ENCODE measurements around the gene EEF1A2.
A peak's percentile ranks its signal among the peaks of the same experiment; 100 is the strongest.

The EEF1A2 gene

DNA sequence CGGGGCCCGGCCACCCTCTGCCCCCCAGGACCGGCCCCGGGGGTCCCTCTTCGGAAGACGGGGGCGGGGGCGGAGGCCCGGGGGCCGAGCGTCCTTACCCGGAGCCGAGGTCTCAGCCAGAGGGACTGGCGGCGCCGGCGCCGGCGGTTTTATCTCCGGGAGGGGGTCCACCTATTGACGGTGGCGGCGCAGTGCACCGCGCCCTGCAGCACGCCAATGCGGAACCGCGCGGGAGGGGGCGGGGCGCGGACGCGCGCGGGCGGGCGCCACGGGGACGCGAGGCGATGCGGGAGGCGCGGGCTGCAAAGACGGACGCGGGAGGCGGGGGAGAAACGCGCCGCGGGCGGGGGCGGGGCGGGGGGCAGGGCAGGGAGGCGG lies at the start of gene EEF1A2:
Gene EEF1A2 (minus strand): TSS at position 124 of the 378 bp plus-strand sequence. CDS start 1,320 bp downstream, outside the sequence.
- peak in 1 of 2 donors; percentile 39 for DNase-seq (ENCODE audit: low read depth in 1 of 2, low spot score in 1 of 2)

DNA sequence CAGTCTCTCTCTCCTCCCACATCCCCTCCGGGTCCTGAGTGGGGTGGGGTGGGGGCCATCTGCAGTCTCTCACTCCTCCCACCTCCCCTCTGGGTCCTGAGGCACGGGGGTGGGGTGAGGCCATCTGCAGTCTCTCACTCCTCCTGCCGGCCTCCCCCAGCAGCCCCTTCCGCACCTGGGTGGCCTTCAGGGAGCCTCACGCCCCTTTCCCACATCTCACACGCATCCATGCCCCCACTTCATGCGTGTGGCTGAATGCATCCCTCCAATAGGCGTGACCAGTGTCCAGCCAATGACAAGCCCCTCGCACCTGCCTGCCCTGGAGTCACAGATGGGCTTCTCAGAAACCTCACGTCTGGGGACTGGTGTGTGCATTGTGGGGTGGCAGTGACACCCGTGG lies 49.7 kb upstream of the EEF1A2 start:
- no peak for DNase-seq (ENCODE audit: low read depth in 1 of 2, low spot score in 1 of 2)

DNA sequence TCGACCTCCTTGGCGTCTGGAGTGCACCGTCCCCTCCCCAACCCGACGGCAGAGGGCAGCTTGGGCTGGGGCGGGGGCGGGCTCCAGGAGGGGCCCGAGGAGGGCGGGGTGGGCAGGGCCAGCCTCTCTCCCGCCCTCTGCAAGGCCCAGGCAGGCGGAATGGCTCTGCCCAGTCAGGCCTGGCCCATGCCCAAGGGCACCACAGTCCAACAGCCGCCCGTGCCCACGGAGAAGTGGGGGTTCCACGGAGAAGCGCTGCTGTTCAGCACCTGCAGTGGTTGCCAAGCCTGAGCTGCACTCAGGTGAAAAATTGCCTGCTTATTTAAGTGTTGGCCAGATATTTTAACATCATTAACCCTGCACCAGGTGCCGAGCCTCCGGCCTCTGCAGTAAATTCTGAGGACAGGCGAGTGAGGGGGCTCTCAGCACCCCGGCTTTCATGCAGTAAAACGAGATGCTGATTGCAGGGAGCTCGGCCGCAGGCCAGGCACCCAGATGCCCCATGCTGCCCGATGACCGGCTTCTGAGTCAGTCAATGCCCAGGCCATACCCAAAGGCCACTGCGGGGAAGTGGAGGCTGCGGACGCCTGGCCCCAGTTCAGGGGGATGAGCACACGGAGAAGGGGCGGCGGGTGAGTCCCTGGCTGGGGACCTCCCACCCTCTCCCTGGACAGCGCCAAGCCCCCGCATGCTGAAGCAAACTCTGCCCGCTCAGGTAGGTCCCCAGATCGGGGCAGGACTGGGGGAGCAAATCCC lies 49.0 kb upstream of the EEF1A2 start, which contains the start of gene SRMS:
Gene SRMS (minus strand): TSS at position 25 of the 756 bp plus-strand sequence. CDS start 286 bp downstream, outside the sequence.
- DNase-seq (ENCODE audit: low read depth in 1 of 2, low spot score in 1 of 2) = no peak

DNA sequence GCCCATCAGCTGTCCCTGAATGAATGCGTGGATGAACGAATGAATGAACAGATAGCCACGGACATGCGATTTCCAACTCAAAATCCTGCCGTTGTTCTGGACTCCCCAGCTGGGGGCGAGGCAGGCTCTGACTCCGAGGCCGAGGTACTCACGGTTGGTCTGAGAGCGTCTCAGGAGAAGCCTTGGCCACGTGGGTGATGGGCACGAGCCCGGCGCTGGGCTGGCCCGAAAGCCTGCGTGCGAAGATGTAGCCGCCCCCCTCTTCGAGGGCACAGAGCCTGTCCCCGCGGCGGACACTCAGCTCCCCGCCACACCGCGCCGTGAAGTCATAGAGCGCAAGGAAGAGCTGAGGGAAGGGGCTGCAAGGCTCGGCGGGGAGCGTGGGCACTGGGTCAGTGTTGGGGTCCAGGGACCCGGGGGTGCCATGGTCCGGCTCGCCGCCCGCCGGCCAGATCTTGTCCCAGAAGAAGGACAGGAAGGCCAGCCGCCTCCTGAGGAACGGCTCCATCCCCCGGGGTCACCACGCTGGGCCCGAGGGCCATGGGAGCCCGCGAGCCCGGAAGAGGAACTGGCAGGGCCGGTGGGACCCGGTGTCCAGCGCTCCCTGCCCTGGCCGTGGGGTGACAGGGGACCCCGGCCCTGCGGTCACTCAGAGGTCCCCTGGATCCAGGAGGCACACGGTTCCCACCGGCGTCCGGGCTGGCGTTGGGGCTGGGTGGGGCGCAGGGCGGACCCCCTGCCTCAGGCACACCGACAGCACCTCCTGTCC lies 48.3 kb upstream of the EEF1A2 start:
- no peak for DNase-seq (ENCODE audit: low read depth in 1 of 2, low spot score in 1 of 2)

DNA sequence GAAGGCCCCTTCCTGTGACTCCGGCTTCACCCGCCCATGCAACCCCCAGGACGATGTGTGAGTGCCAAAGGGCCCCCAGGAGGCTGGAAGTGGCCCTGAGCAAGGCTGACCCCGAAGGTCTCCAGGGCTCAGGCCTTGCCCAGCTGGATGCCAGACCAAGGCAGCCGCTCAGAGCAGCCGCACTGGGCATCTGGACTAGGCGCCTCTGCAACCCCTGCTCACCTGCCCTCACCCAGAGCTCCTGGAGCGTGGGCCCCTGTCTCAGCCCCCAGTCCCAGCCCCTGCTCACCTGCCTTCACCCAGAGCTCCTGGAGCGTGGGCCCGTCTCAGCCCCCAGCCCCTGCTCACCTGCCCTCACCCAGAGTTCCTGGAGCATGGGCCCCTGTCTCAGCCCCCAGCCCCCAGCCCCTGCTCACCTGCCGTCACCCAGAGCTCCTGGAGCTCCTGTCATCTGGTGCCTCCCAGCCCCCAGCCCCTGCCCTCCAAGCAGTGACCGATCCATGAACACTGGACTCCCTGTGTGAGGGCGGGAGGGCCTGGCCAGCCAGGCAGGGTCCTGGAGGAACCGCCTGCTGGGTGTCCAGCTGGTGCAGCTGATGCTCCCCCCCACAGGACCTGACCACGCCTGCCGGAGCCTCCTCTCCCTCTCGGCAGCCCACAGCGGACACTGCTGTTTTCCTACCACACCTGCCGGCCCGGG lies 47.5 kb upstream of the EEF1A2 start:
- no peak for DNase-seq (ENCODE audit: low read depth in 1 of 2, low spot score in 1 of 2)

DNA sequence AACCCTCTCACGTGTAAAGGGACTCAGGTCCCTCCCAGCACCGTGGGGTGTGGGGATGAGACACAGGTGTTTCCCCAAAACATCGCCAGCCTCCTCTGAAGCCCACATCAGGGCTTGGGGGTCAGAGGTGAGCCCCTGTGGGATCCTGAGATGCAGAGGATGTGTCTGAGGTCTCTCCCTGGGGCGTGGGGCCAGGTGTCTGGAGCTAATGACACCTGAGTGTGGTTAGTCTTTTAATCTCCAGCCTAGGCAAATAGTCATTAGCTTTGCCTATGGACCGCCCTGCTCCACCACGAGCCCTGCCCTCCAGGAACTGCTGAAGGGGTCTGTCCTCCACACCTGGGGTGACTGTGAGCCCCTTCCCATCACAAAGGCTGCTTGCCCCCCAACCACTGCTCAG lies 46.9 kb upstream of the EEF1A2 start:
- no peak for DNase-seq (ENCODE audit: low read depth in 1 of 2, low spot score in 1 of 2)

DNA sequence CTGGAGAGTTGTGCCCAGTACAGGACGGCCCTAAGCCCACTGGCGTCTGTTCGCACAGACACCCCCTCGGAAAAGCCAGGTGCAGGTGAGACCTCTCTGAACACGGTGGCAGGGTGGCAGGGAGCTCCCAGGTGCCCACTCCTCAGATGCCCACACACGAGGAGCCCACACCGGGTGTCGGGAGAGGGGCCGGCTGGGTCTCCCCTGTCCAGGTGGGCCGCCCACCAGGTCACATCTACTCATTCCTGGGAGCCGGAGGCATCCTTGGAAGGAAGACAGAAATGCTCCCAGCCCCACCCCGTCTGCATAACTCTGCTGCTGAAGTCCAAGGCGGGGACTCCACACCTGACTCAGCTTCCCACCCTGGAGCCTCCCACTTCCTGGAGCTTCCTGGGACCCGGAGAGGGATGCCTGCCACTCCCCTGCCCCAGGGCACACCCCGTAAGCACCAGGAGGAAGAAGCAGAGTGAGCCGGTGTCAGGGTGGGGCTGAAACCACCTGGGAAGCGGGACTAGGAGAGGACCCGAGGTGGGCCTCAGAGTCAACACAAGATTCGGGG lies 46.2 kb upstream of the EEF1A2 start:
- no peak for DNase-seq (ENCODE audit: low read depth in 1 of 2, low spot score in 1 of 2)

DNA sequence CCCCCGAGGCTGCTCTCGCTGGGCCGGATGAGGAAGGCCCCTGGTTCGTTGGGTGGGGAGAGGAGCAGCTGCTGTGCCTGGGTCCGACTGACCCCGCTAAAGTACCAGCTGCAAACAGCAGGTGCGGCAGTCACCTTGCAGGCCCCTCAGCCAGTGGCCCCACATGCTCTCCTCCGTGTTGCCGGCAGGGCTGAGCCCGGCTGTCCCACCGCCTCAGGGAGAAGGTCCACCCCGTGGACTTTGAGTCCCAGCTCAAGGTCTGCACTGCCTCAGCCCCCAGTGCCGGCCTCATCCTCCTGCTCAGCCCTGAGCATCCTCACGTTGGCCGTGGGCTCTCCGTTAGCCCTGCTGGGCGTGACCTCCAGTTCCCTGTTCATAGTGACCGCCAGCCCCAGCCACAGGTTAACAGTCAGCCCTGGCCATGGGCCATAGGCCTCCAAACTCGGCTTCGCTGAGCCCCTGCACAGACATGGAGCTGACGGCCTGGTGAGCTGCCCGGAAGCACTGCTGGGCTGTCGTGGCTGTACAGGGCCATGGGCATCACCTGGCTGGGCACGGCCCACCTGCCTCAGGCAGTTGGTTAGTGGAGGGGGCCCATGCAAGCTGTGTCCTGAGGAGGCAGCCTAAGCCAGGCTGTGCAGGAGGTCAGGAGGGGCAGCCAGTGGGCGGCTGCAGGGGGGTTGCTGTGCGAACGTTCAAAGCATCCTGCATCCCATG lies 45.5 kb upstream of the EEF1A2 start:
- no peak for DNase-seq (ENCODE audit: low read depth in 1 of 2, low spot score in 1 of 2)

DNA sequence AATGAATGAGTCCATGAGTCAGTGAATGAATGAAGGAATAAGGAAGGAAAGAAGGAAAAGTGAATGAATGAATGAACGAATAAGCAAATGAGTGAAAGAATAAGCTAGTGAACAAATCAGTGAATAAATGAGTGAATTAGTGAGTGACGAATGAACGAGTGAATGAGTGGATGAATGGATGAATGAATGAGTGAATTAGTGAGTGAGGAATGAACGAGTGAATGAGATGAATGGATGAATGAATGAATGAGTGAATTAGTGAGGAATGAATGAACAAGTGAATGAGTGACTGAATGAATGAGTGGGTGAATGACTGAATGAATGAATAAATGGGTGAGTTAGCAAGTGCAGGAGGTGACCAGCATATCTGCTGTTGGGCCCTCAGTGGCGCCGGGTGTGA lies 44.9 kb upstream of the EEF1A2 start:
- DNase-seq (ENCODE audit: low read depth in 1 of 2, low spot score in 1 of 2) = no peak

DNA sequence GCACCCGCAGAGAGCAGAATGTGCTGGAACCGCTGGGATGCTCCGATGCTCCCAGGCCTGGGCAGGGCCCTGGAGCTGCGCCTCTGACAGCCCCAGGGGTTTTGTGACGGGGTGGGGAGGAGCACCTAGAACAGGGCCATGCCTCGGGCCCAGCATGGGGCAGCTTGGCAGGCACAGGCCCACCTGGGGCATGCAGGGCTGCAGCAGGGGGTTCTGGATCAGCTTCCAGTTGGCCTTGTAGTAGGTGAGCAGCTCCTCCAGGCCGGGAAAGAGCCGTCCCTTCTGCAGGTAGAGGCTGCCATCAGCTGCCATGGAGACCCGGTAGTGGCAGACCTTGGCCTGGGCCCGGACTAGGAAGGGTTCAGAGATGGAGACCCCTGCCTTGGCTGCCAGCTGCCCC lies 44.2 kb upstream of the EEF1A2 start:
- no peak for DNase-seq (ENCODE audit: low read depth in 1 of 2, low spot score in 1 of 2)

DNA sequence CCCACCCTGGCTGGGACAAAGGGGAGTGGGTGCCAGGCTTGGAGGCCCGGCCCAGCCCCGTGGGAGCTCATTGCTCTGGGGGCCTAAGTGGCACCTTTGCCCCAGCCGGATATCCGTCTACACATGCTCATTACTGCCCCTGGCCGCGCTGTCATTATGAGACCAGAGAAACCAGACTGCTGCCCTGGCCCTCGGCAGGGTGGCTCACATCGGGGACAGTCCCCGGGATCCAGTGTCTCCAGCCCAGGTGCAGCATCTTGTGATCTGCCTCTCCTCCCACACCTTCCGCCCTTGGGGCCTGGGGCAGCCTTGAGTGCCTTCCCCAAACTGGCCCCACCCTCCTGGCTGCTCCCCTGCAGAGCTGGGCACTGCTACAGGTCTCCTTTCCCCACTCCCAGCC lies 43.8 kb upstream of the EEF1A2 start:
- no peak for DNase-seq (ENCODE audit: low read depth in 1 of 2, low spot score in 1 of 2)

DNA sequence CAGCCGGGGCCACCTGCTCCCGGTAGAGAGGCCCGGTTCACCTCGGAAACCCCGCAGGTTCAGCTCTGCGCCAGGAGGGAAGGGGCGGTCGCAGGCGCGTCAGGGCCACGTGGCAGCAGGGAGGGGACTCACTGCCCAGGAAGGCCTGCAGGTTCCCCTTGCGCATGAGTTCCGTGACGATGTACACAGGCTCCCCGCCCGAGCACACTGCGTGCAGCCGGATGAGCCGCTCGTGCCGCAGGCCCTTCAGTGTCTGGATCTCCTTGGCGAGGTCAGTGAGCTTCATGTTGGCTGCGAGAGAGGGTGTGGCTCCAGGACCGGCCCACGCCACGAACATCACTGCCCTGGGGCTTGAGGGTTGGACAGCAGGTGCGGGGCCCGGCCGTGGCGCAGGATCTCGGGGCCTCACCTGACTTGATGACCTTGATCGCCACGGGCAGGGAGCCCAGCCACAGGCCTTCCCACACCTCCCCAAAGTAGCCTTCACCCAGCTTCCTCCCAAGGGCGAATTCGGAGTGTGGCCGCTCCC lies 43.2 kb upstream of the EEF1A2 start:
- no peak for DNase-seq (ENCODE audit: low read depth in 1 of 2, low spot score in 1 of 2)

DNA sequence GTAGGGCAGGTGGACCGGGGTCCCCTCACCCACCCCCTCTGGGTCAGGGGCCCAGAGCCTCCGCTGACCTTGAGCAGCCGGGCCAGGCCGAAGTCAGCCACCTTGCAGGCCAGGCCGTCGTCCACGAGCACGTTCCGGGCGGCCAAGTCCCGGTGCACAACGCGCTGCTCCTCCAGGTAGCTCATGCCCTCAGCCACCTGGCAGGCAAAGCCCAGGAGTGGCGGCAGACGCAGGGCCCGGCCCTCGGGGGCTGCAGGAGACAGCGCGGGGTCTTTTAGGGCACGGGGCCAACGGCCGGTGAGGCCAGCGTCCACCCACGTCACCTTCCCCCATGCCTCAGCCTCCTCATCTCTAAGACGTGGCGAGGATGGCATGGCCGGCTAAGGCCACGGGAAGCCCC lies 42.5 kb upstream of the EEF1A2 start:
- DNase-seq (ENCODE audit: low read depth in 1 of 2, low spot score in 1 of 2) = no peak

DNA sequence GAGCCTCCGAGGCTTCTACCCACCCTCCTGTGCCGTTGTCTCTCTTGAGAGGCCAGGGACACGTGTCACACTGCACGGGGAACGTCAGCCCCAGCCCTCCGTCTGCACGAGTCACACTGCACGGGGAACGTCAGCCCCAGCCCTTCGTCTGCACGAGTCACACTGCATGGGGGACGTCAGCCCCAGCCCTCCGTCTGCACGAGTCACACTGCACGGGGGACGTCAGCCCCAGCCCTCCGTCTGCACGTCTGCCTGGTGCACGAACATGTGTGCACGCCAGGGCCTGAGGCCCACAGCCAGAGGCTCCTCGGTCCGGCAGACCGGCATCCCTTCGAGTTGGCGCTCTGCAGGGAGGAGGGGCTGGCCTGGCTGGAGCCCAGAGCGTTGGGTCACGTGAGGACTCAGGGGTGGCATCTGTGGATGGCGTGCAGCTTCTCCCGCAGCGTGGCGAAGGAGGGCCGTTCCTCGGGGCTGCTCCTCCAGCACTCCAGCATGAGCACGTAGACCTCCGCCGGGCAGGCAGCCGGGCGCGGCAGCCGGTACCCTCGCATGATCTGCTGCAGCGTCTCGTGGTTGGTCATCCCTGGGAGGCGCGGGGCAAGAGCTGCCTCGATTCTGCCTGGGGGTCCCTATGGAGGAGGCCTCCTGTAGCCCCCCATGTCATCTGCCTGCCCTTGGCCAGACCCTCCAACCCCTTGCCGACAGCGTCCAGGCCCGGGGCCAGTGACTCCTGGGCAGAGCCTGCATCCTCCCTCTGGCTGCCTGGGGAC lies 41.7 kb upstream of the EEF1A2 start:
- no peak for DNase-seq (ENCODE audit: low read depth in 1 of 2, low spot score in 1 of 2)

DNA sequence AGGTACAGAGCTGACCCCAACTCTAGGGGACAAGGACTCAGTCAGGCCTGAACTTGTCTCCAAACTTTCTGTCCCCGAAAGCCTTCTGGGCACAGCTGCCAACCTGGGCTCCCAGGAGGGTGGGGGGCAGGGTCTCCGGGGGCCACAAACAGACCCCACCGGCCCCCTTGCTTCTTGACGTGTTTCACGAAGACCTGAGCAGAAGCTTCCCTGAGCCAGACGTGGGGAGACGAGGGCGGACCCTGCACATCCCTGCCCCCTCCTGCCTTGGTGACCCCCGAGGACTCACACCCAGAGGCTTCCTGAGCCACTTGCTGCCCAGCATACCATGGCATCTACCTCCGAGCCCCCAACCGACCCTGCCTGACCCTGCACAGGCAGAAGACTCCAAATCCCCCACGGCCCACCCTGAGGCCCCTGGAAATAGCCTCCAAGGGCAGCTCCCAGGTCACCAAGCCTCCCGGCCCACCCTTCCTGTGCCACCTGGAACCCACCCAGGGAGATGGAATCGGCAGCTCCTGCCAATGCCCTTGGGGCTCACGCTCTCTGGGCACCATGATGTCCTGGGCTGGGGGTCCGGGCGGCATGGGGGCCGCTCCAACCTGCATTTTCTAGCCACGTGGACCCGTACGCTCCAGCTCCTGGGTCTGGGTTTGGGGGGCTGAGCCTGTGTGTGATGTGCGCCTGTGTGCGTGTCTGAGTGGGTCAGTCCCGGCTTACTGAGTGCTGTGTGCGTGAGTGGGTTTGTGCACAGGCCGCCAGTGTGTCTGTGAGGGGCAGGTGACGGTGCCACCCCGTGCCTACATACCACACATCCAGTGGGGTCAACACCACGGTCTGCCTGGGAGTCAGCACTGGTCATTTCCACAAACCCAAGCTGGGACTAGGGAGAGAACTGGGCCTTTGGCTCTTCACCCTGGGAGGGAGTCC lies 40.8 kb upstream of the EEF1A2 start:
- DNase-seq (ENCODE audit: low read depth in 1 of 2, low spot score in 1 of 2) = no peak

DNA sequence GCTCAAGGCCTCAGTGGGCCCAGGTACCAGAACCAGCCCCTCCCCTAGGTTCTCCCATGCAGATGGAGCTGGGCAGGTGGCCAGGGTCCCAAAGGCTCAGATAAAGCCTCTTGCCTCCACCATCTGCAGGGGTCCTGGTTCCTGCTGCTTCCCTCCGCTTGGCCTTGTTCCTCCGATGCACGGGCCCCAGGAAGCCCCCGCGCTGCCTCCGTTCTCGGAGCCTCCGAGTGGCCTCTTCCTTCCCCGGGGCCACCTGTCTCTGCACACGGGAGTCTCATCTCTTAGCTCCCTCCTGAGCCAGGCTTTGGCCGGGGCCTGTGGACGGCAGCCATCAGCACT lies 40.2 kb upstream of the EEF1A2 start:
- no peak for DNase-seq (ENCODE audit: low read depth in 1 of 2, low spot score in 1 of 2)

DNA sequence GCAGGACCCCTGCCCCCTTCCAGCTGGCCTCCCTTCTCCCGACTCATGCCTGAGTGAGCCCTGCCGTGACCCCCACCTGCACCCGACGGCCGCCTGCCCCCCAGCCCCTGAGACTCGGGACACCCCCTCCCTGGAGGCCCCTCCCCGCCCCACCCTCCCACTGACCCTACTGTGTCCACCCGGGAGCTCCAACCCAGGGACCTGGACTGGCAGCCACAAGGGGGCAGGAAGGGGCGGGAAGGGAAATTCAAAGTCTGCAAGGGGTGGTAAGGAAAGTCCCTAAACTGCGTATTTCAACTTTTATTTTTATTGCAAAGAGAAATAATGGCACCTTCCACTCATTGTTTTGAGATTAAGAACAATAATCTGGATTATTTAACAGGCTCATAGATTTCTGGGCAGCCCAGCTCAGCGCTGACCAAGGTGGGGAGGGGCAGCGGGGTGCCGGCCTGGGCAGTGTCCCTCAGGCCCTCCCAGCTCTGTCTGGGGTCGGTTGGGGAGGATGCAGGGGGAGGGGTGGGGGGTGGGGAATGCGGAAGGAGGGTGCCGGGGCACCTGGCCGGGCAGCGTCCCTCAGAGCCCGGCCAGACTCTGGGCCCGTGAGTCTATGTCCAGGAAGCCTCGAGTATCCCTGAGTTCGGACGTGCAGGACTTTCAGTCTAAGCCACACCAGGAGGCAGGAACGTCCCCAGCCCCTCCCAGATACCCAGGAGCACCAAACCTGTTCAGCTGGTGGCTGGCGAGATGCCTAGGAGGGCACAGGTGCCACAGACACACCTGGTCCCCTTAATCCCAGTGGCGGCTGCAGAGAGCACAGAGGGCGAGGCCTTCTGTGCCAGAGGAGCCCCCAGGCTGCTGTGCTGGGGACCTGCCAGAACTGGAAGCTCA lies 39.6 kb upstream of the EEF1A2 start:
- no peak for DNase-seq (ENCODE audit: low read depth in 1 of 2, low spot score in 1 of 2)
